Fibroblast of skin of back (primary cell): ENCODE data around the gene PLCD4.
A peak's percentile ranks its signal among the peaks of the same experiment; 100 is the strongest.

Experiments used
- DNase-seq: peaks from one replicate; pipeline ENCODE4 v3.0.0-alpha.2; 2013

The PLCD4 gene

DNA sequence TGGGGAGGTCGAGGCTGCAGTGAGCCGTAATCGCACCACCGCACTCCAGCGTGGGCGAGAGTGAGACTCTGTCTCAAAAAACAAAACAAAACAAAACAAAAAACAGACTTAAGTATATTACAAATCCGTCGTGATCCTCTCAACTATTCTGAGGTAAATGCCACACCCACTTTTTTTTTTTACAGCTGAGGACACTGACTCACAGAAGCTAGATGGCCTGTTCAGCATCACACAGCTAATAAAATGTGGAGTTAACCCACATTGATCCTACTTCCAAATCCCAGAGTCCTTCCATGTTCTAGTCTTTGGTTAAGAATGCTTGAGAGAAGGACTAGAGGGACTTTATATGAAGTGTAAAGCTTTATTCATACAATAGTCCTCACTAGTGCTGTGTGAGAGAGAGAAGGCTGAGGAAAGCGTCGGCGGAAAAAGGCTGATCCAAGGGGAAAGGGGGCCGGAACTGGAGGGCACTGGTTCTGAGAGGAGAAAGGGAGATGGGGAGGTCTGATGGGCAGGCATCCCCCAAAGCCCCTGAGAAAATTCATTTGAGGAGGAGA lies 63.5 kb downstream of the PLCD4 start:
- DNase-seq = peak; percentile 25

DNA sequence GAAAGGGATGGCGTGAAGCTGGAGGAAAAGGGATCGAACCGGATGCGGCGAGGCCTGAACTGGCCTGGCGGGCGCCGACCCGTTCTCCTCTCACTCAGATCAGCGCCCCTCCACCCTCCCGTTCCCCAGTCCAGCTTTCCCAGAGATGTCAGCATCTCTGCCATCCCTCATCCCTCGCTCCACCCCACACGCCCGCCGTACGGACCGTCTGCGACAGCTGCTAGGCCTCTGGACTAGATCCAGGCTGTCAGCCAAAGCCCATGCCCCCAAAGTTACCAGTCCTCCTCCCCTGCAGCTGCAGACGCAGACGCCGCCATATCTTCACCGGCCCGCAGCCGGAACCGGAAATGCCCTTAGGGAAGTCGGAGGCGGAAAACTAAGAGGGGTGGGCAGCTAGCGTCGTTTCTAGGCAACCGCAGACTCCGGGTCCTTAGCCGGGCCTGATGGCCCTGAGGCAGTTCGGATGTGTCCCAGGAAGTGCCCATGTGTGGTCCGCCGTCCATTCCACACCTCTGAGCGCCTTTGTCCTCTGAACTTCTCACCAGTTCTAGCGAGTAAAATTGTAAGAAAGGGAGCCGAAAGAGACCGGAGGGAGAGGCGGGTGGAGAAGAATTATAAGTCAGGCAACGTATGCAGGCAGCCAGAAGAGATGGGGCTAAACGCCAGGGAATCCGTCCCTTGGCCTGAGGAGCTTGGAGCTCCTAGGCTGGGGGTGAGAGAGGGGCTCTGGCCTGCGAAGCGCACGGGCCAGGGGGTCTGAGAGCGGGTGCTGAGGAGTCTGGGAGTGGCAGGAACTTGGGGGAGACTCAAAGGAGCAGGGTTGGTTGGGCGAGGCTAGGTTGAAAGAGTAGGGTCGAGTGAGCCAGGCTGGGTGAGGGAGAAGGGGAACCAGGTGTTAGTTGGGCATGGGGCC lies 64.2 kb downstream of the PLCD4 start, which contains the start of the genes RNF25 and STK36:
TSS of gene RNF25 (minus strand) at position 349 of the 913 bp plus-strand sequence. CDS start at position 317, 32 bp downstream.
TSS of gene STK36 (plus strand) at position 433 of the 913 bp plus-strand sequence. CDS start 744 bp downstream, outside the sequence.
- DNase-seq = peak; percentile 92

DNA sequence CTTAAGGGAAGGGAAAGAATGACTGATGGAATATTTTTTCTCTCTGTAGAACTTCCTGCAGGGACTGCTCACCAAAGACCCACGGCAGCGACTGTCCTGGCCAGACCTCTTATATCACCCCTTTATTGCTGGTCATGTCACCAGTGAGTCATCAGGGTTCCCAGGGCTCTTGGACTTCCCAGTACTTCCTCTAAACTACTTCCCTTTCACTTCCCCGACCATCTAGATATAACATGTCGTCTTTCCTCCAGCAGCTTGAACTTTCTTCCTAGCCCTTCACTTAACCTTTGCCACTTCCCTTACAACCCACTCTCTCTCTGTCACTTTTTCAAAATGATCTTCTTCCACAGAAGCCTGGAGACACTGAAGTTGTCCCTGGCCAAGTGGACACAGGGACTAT lies 71.4 kb downstream of the PLCD4 start:
- DNase-seq = no peak

DNA sequence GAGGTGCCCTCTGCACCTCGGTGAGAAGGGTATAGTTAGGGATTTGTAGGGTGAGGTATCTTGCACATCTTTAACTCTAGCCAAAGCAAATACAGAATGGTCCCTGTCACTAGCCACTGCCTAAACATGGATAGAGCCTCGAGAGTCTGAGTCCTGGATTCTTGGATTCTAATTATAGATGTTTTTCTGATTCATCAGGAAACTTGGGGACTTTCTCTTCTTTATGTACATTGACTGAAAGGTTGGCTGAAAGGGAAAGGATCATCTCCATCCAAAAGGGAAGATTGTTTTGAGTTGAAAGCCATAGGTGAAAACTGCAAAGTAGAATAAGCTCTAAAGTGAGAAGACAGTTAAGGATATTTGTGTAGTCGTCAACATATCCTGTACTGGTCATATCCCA lies 72.4 kb downstream of the PLCD4 start:
- no peak for DNase-seq
